HepG2 (cell line): ENCODE results near the gene HSPA1L. TPM values are rescaled to one million over a fixed set of nuclear protein-coding genes. Genes with fewer than 3 reads are reported as not detected.

Experiments used
- BATF2 ChIP-seq: sonication (generic); formaldehyde crosslinking; IDR thresholded peaks from 2 replicates; pipeline ENCODE4 v1.8.0; 2022; ENCODE audit warnings: mild to moderate bottlenecking, missing genetic modification reagents, moderate library complexity
- CAMTA2 ChIP-seq: sonication (generic); formaldehyde crosslinking; IDR thresholded peaks from 2 replicates; pipeline ENCODE4 v1.4.0; 2020; ENCODE audit warnings: mild to moderate bottlenecking, missing genetic modification reagents, borderline replicate concordance
- CTCF ChIP-seq: sonication (generic); formaldehyde crosslinking; IDR thresholded peaks from 2 replicates; pipeline ENCODE4 v1.5.0; 2020; ENCODE audit warnings: mild to moderate bottlenecking, missing genetic modification reagents, moderate library complexity
- DBP ChIP-seq: sonication (generic); formaldehyde crosslinking; IDR thresholded peaks from 2 replicates; pipeline ENCODE4 v1.4.0; 2020; ENCODE audit warnings: missing genetic modification reagents; ENCODE audit errors: not compliant biosample characterization
- ESRRA ChIP-seq: sonication (generic); formaldehyde crosslinking; IDR thresholded peaks from 2 replicates; pipeline ENCODE4 v1.5.1; 2020; ENCODE audit warnings: mild to moderate bottlenecking, low read depth, missing genetic modification reagents
- ETV5 ChIP-seq: IDR thresholded peaks from 2 replicates; pipeline ENCODE4 v1.6.1; 2018; ENCODE audit warnings: missing biosample characterization, missing genetic modification reagents, inconsistent platforms, borderline replicate concordance
- GATAD1 ChIP-seq: IDR thresholded peaks from 2 replicates; pipeline ENCODE4 v1.6.1; 2016; ENCODE audit warnings: missing genetic modification reagents, missing compliant biosample characterization
- GATAD2A ChIP-seq: IDR thresholded peaks from 2 replicates; pipeline ENCODE4 v1.6.1; 2016
- HMGXB3 ChIP-seq: sonication (generic); formaldehyde crosslinking; IDR thresholded peaks from 2 replicates; pipeline ENCODE4 v1.4.0; 2020; ENCODE audit warnings: missing genetic modification reagents, borderline replicate concordance
- KDM5B ChIP-seq: sonication (generic); formaldehyde crosslinking; IDR thresholded peaks from 2 replicates; pipeline ENCODE4 v1.4.0; 2020; ENCODE audit warnings: missing genetic modification reagents, mild to moderate bottlenecking, borderline replicate concordance
- KLF12 ChIP-seq: sonication (generic); formaldehyde crosslinking; IDR thresholded peaks from 2 replicates; pipeline ENCODE4 v1.4.0; 2020; ENCODE audit warnings: missing genetic modification reagents, borderline replicate concordance
- KLF15 ChIP-seq: sonication (generic); formaldehyde crosslinking; IDR thresholded peaks from 2 replicates; pipeline ENCODE4 v1.8.1; 2023; ENCODE audit warnings: borderline replicate concordance, mild to moderate bottlenecking, inconsistent platforms, missing genetic modification reagents, mixed read lengths
- MZF1 ChIP-seq: sonication (generic); formaldehyde crosslinking; IDR thresholded peaks from 2 replicates; pipeline ENCODE4 v1.8.1; 2023; ENCODE audit warnings: mild to moderate bottlenecking, missing genetic modification reagents, borderline replicate concordance
- SAFB2 ChIP-seq: sonication (generic); formaldehyde crosslinking; IDR thresholded peaks from 2 replicates; pipeline ENCODE4 v1.5.1; 2020; ENCODE audit warnings: missing genetic modification reagents, low read depth, mild to moderate bottlenecking, borderline replicate concordance
- ZBTB42 ChIP-seq: sonication (generic); formaldehyde crosslinking; IDR thresholded peaks from 2 replicates; pipeline ENCODE4 v1.5.0; 2020; ENCODE audit warnings: mild to moderate bottlenecking, missing genetic modification reagents
- ZNF326 ChIP-seq: sonication (generic); formaldehyde crosslinking; IDR thresholded peaks from 2 replicates; pipeline ENCODE4 v1.4.0; 2020; ENCODE audit warnings: missing genetic modification reagents, borderline replicate concordance
- ZNF780A ChIP-seq: sonication (generic); formaldehyde crosslinking; IDR thresholded peaks from 2 replicates; pipeline ENCODE4 v1.8.0; 2022; ENCODE audit warnings: mild to moderate bottlenecking, missing genetic modification reagents, moderate library complexity
- polyA plus RNA-seq, 8 experiments: library from polyadenylated mRNA; depleted of rRNA in 3 of 8; stranded (reverse) in 7 of 8; unstranded in 1 of 8; fragments of >200 nt; fragmentation: Illumina TruSeq in 4 of 8; extraction: Trizol in 4 of 8; gene quantifications; 2 replicates each; pipeline versions ENCODE4 v1.2.1 to v1.2.3, GENCODE V29; 2011 to 2016; ENCODE audit warnings: low read depth in 4 of 8, missing spikeins in 1 of 8, mixed read lengths in 1 of 8; ENCODE audit not compliant: insufficient read depth in 1 of 8
- total RNA-seq, 5 experiments: library from RNA; depleted of rRNA; stranded (reverse); fragments of >200 nt; fragmentation: Illumina TruSeq; extraction: Trizol; gene quantifications; 2 replicates each; pipeline ENCODE4 v1.2.3, GENCODE V29; 2016; ENCODE audit warnings: low read depth in 1 of 5

Gene HSPA1L
- total and polyA plus RNA-seq, 2 of the 13 experiments (the other 11 are each of a cell fraction or from before 2014, with no cell fraction given) = 0.55 to 1.0 TPM

- TF ChIP-seq SAFB2 (CRISPR knock-in tag) (peak; percentile 99), CTCF (CRISPR knock-in tag) (peak; percentile 20), HMGXB3 (CRISPR knock-in tag) (peak; percentile 98), DBP (CRISPR knock-in tag) (peak; percentile 32), KLF15 (CRISPR knock-in tag) (peak; percentile 91; the same call in 1 of the 2 replicates), ESRRA (CRISPR knock-in tag) (no peak; the same call in 1 of the 2 replicates), GATAD1 (peak; percentile 88), MZF1 (no peak), CAMTA2 (CRISPR knock-in tag) (no peak; the same call in 1 of the 2 replicates), ZNF326 (no peak), ZNF780A (CRISPR knock-in tag) (no peak), KDM5B (CRISPR knock-in tag) (peak; percentile 75; the same call in 1 of the 2 replicates), BATF2 (0 out of 2 replicates have a peak, but pooled peaks have one; percentile 15), ETV5 (CRISPR knock-in tag) (peak; percentile 55; the same call in 1 of the 2 replicates), ZBTB42 (CRISPR knock-in tag) (0 out of 2 replicates have a peak, but pooled peaks have one; percentile 40), GATAD2A (CRISPR knock-in tag) (peak; percentile 75), KLF12 (CRISPR knock-in tag) (no peak)
Measured at GRCh38 chr6:31862344-31863235, 47.5 kb upstream of the HSPA1L start, which contains the start of gene NEU1 (continued).
